ENCODE measurements around the gene LSM12.
"Not testable (repeated sequence)": the region's sequence is repeated elsewhere in the genome, so short reads cannot be mapped to it uniquely, and the experiment has no call there.

LSM12 gene

GRCh38 chr17:44010966-44011647, 55.4 kb downstream of the LSM12 start:
- in situ Hi-C loops (cut with HindIII; ENCODE audit: low sequenced_read_pairs) = loop anchor here (5.0 kb wide), 1 partner anchor 86 kb away; no protein-coding TSS in a partner anchor

GRCh38 chr17:44008205-44008909, 58.1 kb downstream of the LSM12 start:
- in situ Hi-C loops (cut with HindIII; ENCODE audit: low sequenced_read_pairs) = no loop called here

GRCh38 chr17:44007346-44008204, 58.9 kb downstream of the LSM12 start:
- in situ Hi-C loops (cut with HindIII; ENCODE audit: low sequenced_read_pairs) = no loop called here

GRCh38 chr17:44006598-44007345, 59.7 kb downstream of the LSM12 start:
- in situ Hi-C loops (cut with HindIII; ENCODE audit: low sequenced_read_pairs) = no loop called here

GRCh38 chr17:44006272-44006597, 60.2 kb downstream of the LSM12 start:
- in situ Hi-C loops (cut with HindIII; ENCODE audit: low sequenced_read_pairs) = no loop called here

GRCh38 chr17:44005527-44006271, 60.8 kb downstream of the LSM12 start:
- in situ Hi-C loops (cut with HindIII; ENCODE audit: low sequenced_read_pairs) = no loop called here

GRCh38 chr17:44004761-44005526, 61.5 kb downstream of the LSM12 start:
- in situ Hi-C loops (cut with HindIII; ENCODE audit: low sequenced_read_pairs) = no loop called here

- in situ Hi-C loops (cut with HindIII; ENCODE audit: low sequenced_read_pairs) = no loop called here
Observed at GRCh38 chr17:44004077-44004760, 62.3 kb downstream of the LSM12 start, which contains the start of gene NAGS. TSS of gene NAGS (plus strand) at chr17:44004622. CDS start at chr17:44004664, 42 bp downstream.

- in situ Hi-C loops (cut with HindIII; ENCODE audit: low sequenced_read_pairs) = no loop called here
Observed at GRCh38 chr17:44002141-44002848, 64.2 kb downstream of the LSM12 start.

- in situ Hi-C loops (cut with HindIII; ENCODE audit: low sequenced_read_pairs) = no loop called here
Observed at GRCh38 chr17:44001461-44001920, 65.0 kb downstream of the LSM12 start.

- in situ Hi-C loops (cut with HindIII; ENCODE audit: low sequenced_read_pairs) = no loop called here
Observed at GRCh38 chr17:44000871-44001460, 65.5 kb downstream of the LSM12 start.

- in situ Hi-C loops (cut with HindIII; ENCODE audit: low sequenced_read_pairs) = no loop called here
Observed at GRCh38 chr17:44000141-44000860, 66.2 kb downstream of the LSM12 start.

GRCh38 chr17:43999024-43999423, 67.4 kb downstream of the LSM12 start:
- in situ Hi-C loops (cut with HindIII; ENCODE audit: low sequenced_read_pairs) = no loop called here

- in situ Hi-C loops (cut with HindIII; ENCODE audit: low sequenced_read_pairs) = no loop called here
Observed at GRCh38 chr17:43998552-43998951, 67.9 kb downstream of the LSM12 start.

GRCh38 chr17:43997180-43997579, 69.3 kb downstream of the LSM12 start:
- in situ Hi-C loops (cut with HindIII; ENCODE audit: low sequenced_read_pairs) = not testable (repeated sequence)

GRCh38 chr17:43995150-43995471, 71.4 kb downstream of the LSM12 start:
- in situ Hi-C loops (cut with HindIII; ENCODE audit: low sequenced_read_pairs) = no loop called here
